ENCODE measurements around the gene CCDC158.

- no peak for TF ChIP-seq CTCF (IDR thresholded peaks at IDR 0.05; ENCODE audit: low read length)
- no peak for TF ChIP-seq EZH2 (IDR thresholded peaks at IDR 0.05; ENCODE audit: borderline replicate concordance, low read length)
Observed at GRCh38 chr4:76445911-76446310, 25.0 kb upstream of the CCDC158 start.
